GM20431 (cell line): ENCODE results near the gene LIPJ.

ENCODE experiments used
- in situ Hi-C: fragments of 300-500 bp; cut with MseI, MboI; formaldehyde crosslinking; loops from one replicate; pipeline ENCODE4 v1.15.0; 2020; ENCODE audit warnings: low sequenced_read_pairs; ENCODE audit not compliant: unreplicated experiment

LIPJ gene

GRCh38 chr10:88592381-88592780 is 5.8 kb downstream of the LIPJ start:
- in situ Hi-C loops: no loop called here

DNA sequence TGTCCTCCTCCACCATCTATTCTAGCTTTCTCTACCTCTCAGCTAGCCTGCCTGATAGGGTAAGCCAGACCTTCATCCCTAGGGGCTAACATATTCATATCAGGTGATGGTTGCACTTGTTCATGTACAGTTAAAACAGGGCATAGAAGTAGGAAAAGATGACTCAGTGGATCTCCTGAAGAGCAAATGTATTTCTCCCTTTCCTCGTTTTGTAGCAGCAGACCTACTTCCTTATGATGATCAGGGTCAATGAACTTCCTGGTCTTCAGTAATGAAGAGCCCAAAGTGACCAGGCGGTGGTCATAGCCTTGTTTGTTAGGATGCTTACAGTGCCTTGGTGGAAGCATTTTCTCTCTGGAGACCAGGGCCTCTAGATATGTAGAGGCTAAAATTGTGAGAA is 6.3 kb downstream of the LIPJ start:
- in situ Hi-C loops: no loop called here

DNA sequence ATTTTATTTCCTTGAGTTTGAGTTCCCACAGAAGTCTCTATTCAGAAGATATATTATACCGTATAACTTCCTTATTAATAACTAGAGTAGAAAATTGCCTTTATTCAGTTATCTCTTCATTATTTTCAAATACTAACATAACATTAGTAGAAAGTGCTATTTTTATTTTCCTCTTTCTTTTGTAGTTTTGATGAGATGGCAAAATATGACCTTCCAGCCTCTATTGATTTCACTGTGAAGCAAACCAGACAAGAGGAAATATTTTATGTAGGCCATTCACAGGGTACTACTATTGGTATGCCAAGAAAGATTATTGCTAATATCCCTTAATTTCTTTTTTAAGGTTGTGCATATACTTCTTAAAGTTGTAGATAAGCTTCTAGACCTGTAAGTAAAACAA is 7.9 kb downstream of the LIPJ start:
- in situ Hi-C loops: no loop called here

DNA sequence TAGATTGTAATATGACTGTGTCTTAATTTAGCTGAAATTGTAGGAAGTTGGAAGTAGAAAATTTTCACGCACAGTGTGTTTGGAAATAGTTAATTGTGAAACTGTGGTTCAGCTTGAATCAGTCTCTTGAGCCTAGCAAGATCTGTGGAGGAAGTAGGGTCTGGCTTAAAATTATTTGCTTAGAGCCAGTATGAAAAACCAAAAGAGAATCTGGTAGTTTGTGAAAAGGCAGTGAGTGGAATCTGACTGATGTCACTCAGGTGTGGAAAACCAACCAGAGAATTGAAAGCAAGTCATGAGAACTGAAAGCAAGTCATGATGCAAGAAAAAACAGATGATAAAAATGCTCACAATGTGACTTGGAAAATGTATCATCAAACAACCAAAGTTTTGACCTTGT is 11.5 kb downstream of the LIPJ start:
- in situ Hi-C loops: no loop called here

DNA sequence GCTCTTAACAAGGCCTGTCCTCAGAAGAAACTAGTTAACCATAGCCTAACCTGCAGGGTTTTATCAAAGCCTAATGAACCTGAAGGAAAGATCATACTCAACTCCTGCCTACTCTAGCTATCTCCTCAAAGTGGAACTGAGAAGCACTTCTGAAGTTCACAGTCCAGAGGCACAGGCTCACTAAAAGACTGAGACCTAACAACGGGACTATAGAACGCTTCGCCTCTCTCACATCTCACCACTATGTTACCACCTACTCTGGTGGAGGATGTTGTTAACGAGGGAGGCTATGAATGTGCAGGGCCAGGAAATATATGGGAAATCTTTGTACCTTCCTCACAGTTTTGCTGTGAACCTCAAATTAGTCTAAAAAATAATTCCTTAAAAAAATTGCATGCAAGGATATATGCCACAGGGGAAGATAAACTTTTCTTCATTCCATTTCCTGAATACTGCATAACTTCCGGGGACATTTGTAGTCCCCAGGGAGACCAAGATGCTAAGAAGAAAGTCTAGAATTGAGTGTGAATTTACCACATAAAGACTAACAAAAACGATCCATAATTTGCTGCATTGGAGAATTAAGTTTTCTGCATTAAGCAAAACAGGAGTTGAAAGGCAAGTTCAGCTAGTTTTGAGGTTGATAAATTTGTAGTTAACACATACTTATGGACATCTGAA is 21.6 kb downstream of the LIPJ start:
- in situ Hi-C loops: no loop called here

DNA sequence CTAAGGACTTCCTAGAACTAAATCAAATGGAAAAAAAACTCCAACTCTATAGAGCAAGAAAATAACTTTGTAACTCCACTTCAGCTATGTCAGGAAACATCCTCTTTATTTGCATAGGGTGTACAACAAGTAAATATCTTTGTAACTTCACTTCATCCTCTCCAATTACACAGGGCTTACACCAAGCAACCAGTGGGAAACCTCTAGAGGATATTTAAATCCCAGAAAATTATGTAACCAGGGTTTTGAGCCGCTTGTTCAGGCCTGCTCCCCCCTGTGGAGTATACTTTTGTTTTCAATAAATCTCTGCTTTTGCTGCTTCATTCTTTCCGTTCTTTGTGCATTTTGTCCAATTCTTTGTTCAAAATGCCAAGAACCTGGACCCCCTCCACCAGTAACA is 22.2 kb downstream of the LIPJ start:
- in situ Hi-C loops: no loop called here

DNA sequence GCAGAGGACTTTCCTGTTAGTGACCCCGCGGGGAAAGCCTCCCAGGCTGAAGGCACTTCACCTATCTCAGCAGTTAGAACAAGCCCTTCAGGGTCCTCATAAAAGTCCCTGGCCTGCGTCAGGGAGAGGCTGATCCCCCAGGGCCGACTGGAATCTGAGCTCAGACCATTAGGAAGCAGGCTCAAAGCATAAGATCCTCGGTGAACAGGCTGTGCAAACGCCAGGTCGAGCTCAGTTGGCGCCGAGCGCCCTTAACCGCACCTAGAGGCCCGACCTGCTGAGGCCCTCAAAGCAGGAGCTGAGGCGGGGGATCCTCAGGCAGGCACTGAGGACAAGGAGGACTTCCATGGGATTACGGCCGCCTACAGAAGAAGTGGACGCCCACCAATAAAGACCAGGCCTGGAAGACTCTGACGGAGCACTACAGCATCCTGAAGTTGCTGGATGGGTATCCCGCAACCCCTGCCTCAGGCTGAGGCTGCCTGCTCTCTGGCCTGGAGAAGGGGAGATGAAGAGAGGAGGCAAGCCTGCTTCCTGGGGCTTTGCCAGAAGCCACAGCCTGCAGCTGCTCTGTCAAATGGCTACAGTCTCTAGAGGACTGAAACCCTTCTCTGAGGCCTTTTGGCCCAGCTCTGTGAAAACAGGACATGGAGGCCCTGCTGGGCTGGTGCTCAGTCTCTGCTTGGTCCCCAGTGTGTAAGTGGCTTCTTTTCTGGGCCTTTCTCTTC is 29.9 kb downstream of the LIPJ start:
- in situ Hi-C loops: no loop called here

DNA sequence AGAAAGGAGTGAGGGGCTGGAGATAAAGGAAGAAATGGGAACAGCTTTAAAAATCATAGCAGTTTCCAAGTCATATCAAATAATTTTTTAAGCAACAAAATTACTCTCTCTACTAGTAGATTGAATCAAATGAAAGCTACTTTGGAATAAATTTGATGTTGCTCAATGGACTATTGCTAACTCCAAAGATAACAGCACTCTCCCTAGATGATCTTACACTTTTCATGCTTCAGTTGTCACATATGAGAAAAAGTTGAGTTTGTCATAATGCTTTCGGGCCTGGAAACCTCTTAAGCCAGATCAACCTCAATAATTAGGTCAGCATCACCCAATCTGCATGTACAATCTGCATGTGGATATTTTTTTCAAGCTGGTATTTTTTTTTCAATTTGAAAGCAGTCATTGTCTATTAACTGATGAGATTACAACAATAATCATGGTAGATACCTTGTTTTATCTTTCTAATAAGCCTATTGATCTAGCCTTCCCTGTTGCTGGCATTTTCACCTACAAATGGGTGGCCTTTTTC is 31.3 kb downstream of the LIPJ start:
- in situ Hi-C loops: no loop called here

DNA sequence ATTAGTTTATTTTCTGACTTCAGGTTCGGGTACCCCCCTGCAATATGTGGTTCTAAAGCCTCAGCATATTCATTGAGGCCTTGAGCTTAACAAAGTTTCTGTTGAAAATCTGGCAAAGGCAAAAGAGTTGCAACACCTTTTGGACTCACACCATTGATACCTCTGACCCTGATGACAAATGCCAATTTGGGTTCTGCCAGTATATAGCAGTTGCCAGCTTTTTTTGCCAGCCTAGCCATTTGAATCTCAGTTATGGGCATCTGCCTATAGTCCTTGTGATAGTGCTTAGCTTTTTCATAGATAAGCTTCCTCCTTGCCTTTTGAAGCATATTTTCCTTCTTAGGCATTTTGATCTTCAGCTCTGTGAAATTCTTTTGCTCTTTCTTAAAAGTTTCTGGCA is 31.9 kb downstream of the LIPJ start:
- in situ Hi-C loops: no loop called here

DNA sequence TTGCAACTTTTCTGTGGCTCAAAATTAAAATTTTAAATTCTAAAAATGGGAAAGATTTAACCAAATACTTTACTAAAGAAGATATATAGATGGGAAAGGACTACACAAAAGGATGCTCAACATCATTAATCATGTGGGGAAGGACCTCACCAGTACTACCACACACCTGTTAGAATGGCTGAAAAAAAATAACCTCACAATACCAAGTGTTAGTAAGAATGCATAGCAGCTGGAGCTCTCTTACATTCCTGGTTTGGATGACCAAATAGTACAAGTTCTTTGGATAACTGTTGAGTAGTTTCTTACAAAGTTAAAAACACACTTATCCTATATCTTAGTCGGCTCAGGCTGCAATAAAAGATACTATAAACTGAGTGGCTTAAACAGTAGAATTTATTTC is 33.9 kb downstream of the LIPJ start:
- in situ Hi-C loops: no loop called here

DNA sequence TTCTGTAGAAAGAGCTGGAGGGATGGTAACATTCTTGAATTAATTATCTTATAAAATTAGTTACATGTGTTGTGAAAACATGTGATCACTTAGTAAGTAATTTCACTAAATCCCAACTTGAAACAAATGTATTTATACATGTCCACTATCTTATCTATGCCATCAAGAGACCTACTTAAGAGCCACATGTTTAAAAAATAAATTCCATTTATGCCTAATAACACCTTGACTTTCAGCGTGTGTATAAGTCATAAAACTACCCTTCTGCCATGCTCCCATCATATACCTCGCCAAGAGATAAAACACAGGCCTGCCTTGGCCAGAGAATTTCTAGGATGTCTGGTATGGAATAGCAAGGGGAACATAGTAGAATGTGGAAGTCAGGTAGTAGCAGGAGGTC is 37.3 kb downstream of the LIPJ start:
- in situ Hi-C loops: no loop called here

- in situ Hi-C loops: no loop called here
Measured at GRCh38 chr10:88624840-88625239, 38.3 kb downstream of the LIPJ start.

- in situ Hi-C loops: no loop called here
Measured at GRCh38 chr10:88640186-88640585, 53.6 kb downstream of the LIPJ start.

- in situ Hi-C loops: no loop called here
Measured at GRCh38 chr10:88642209-88642608, 55.6 kb downstream of the LIPJ start.

- in situ Hi-C loops: no loop called here
Measured at GRCh38 chr10:88642963-88643362, 56.4 kb downstream of the LIPJ start.

DNA sequence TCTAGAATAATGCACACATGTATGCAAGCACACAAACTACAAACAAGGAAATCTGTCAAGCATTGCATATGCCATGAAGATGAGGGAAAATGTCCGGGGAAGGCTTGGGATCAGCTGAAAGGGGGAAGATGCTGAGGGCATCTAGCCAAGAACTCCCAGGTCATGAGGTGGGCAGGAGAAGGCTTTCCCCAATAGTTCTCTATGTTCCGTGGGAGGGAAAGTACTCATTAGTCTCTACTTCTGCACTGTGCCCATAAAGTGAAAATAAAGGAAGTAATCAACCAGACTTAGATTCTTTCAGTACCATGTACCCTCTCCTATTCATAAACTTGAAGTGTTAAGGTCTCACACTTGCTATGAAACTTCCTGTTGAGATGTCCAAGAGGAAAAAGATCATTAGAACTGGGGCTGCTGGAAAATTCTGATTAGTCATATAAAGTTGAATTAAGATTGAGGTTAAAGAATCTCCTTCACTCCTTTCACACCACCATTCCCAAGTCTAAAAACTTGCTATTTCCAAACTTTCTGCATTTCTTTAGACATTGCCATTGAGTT is 60.6 kb downstream of the LIPJ start:
- in situ Hi-C loops: no loop called here

- in situ Hi-C loops: no loop called here
Measured at GRCh38 chr10:88651101-88651551, 64.6 kb downstream of the LIPJ start.

DNA sequence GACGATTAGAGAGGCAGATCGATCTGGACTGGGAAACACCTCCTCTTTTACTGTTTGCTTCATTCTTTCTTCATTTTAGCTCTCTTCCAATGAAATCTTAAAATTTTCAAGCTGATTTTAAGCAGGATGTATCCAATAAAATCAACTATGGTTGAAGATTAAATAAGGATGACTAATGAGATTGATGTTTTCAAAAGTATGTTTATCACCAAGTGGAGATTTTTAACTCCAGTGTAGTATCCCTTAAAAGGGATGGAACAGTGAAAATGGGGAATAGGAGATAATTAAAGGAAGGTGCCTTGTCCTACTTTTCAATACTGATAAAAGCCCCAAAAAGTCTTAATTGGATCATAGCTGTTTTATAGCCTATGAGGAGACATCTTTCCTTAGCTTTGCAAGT is 66.1 kb downstream of the LIPJ start:
- in situ Hi-C loops: no loop called here
